A549 (cell line): ENCODE results near the gene PPWD1.
"Not testable (repeated sequence)": the region's sequence is repeated elsewhere in the genome, so short reads cannot be mapped to it uniquely, and the experiment has no call there.

Experiments used
- CTCF ChIP-seq: fragments of >200 bp; sonication (Bioruptor Twin); formaldehyde crosslinking; IDR thresholded peaks from 3 replicates; pipeline ENCODE4 v1.5.1; 2016
- FOSL2 ChIP-seq, 2 experiments: fragments of 450-650 bp in 1 of 2; fragments of >200 bp in 1 of 2; sonication (Bioruptor Twin) in 1 of 2; formaldehyde crosslinking; IDR thresholded peaks; 2 replicates each; pipeline versions ENCODE4 v1.5.0 to v1.6.1; 2016 to 2020; ENCODE audit warnings: mild to moderate bottlenecking in 1 of 2, moderate library complexity in 1 of 2
- RFX5 ChIP-seq: fragments of 450-650 bp; IDR thresholded peaks from 2 replicates; pipeline ENCODE4 v1.7.1; 2014; ENCODE audit warnings: antibody characterized with exemption, mild to moderate bottlenecking, moderate library complexity
- ZC3H11A ChIP-seq: fragments of 450-650 bp; IDR thresholded peaks from 2 replicates; pipeline ENCODE4 v1.6.1; 2014; ENCODE audit warnings: antibody characterized with exemption, mild to moderate bottlenecking

- TF ChIP-seq ZC3H11A; RFX5; CTCF; FOSL2 (IDR thresholded peaks at IDR 0.05); FOSL2 (CRISPR knock-in tag; IDR thresholded peaks at IDR 0.05): not testable (repeated sequence)
Measured at GRCh38 chr5:65601761-65602160, 38.7 kb downstream of the PPWD1 start.
